Muscle layer of duodenum (tissue), 2 donors: ENCODE data around the gene HAUS5.

Experiments used
- H3K27ac ChIP-seq: one replicate; pipeline ENCODE4 v1.7.0; 2013; ENCODE audit warnings: mild to moderate bottlenecking, low read length
- H3K27me3 ChIP-seq: one replicate; pipeline ENCODE4 v1.7.0; 2013; ENCODE audit warnings: low read depth, mild to moderate bottlenecking, control low read depth, low read length
- H3K36me3 ChIP-seq, 2 donors: one replicate each; pipeline ENCODE4 v1.7.0; 2013; ENCODE audit warnings: low read length in 2 of 2, control low read depth in 1 of 2, mild to moderate bottlenecking in 1 of 2; ENCODE audit not compliant: insufficient read depth in 2 of 2, control insufficient read depth in 1 of 2
- H3K4me1 ChIP-seq, 2 donors: one replicate each; pipeline ENCODE4 v1.7.0; 2013; ENCODE audit warnings: low read length in 2 of 2, mild to moderate bottlenecking in 2 of 2, control low read depth in 1 of 2, moderate library complexity in 1 of 2; ENCODE audit not compliant: insufficient read depth in 2 of 2, control insufficient read depth in 1 of 2
- H3K4me3 ChIP-seq, 2 donors: one replicate each; pipeline ENCODE4 v1.7.0; 2013; ENCODE audit warnings: low read length in 2 of 2, low read depth in 1 of 2, mild to moderate bottlenecking in 1 of 2
- H3K9me3 ChIP-seq, 2 donors: one replicate each; pipeline ENCODE4 v1.7.0; 2013; ENCODE audit warnings: low read length in 2 of 2, control low read depth in 1 of 2, mild to moderate bottlenecking in 1 of 2; ENCODE audit not compliant: control insufficient read depth in 1 of 2
- donor health status: healthy.

Gene HAUS5

GRCh38 chr19:35612559-35613321, at the start of gene HAUS5:
HAUS5 (plus strand) TSS chr19:35612735; CDS start chr19:35612795, 60 bp downstream.
- peaks cover 0 to 15% of the 10 kb centered on the region in 2 donors for H3K4me1 ChIP-seq
- H3K27ac ChIP-seq = no peak within 1 kb of the TSS
- peak within 1 kb of the TSS; percentile 88 to 89 for H3K4me3 ChIP-seq
- H3K36me3 ChIP-seq = peaks cover 4 to 20% of the 10 kb centered on the region in 2 donors
- no peaks in the 10 kb centered on the region for H3K27me3 ChIP-seq
- H3K9me3 ChIP-seq = peaks cover 0 to 5% of the 10 kb centered on the region in 2 donors

GRCh38 chr19:35562776-35563175, 49.8 kb upstream of the HAUS5 start:
- no peaks in the 10 kb centered on the region for H3K9me3 ChIP-seq
- no peaks in the 10 kb centered on the region for H3K36me3 ChIP-seq
- no peak overlapping the region for H3K4me3 ChIP-seq
- H3K4me1 ChIP-seq = peaks cover 0 to 7% of the 10 kb centered on the region in 2 donors
- no peak overlapping the region for H3K27ac ChIP-seq
- H3K27me3 ChIP-seq = peaks cover 13% of the 10 kb centered on the region

DNA sequence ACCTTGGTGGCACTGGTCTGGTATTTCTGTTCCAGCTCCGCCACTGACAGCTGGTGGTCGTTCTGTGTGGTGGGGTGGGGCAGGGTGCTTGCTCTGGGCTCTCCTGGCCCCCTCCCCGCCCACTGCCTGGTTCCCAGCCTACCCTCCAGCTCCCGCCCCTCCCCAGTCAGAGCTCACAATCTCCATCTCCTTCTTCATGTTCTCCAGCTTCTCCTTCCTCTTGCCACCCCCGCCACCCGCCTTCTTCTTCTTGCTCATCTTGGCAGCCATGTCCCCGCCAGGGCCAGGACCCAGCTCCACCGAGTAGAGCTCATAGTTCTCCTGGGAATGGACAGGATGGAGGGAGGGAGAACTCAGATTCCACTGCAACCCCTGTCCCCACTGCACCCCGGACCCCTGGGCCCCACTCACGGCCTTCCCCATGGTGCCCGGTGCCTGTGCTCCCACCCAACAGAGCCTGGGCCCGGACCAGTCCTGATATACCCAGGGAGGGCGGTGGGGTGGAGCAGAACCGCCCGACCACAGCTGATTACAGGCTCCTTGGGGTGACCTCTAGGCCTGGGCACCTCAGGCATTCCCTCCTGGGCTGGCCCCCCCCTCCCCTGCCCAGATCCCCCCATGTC, 49.2 kb upstream of the HAUS5 start, which contains the start of gene ATP4A:
Gene ATP4A, minus strand, starts transcription at position 452 of the 623 bp plus-strand sequence. Its CDS starts 29 bp downstream, at position 423.
- H3K36me3 ChIP-seq = no peaks in the 10 kb centered on the region
- no peak within 1 kb of the TSS for H3K27ac ChIP-seq
- no peaks in the 10 kb centered on the region for H3K9me3 ChIP-seq
- H3K4me3 ChIP-seq = no peak within 1 kb of the TSS
- H3K4me1 ChIP-seq = peaks cover 0 to 2% of the 10 kb centered on the region in 2 donors
- H3K27me3 ChIP-seq = peaks cover 12% of the 10 kb centered on the region

DNA sequence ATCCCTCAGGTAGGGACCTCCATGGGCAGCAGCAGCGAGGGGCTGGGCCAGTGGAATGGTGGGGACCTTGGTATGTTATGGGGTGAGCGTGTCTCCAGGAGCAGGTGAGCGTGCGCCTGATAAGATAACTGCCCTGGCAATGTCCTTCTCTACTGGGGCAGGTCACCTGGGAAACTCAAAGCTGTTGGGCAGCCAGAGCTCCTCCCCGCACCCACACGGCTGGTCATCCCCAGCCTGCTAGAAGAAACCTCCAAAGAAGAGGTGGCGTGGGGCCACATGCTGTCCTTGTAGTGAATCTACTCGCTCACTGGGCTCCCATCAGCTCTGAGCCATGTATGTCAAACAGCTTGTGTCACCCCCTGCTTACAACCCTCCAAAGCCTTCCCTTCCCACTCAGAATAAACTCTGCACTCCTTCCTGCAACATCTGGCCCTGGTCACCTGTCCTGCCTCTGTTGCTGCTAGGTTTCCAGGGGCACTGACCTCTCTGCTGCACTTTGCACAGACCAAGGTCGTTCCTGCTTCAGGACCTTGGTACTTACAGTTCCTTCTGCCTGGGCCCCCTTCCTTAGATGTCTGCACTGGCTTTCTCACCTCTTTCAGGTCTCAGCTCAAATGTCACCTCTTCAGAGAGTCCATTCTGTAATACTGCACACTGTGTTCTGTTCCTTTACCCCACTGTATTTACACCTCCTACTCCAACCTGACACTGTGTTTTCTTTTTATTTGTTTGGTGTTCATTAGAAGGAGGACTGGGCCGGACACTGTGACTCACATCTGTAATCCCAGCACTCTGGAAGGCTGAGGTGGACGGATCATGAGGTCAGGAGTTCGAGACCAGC, 47.3 kb upstream of the HAUS5 start:
- Histone ChIP-seq H3K4me3 (no peak overlapping the region), H3K27ac (no peak overlapping the region), H3K4me1 (no peaks in the 10 kb centered on the region), H3K9me3 (no peaks in the 10 kb centered on the region), H3K27me3 (no peaks in the 10 kb centered on the region), H3K36me3 (no peaks in the 10 kb centered on the region)

DNA sequence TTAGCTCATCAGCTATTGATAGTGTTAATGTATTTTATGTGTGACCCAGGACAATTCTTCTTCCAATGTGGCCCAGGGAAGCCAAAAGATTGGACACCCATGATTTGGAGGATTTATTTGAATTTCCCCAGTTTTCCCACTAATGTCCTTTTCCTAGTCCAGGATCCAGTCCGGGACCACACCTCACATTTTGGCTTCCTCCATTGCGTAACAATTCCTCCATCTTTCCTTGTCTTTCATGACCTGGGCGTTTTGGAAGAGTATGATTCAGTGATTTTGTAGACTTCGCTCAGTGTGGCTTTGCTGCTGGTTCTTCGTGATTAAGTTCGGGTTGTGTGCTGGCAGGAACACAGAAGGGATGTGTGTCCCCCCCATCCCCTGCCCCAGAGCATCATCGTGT, 45.8 kb upstream of the HAUS5 start:
- Histone ChIP-seq H3K27ac (no peak overlapping the region), H3K9me3 (no peaks in the 10 kb centered on the region), H3K36me3 (no peaks in the 10 kb centered on the region), H3K4me3 (no peak overlapping the region), H3K27me3 (no peaks in the 10 kb centered on the region), H3K4me1 (no peaks in the 10 kb centered on the region)

DNA sequence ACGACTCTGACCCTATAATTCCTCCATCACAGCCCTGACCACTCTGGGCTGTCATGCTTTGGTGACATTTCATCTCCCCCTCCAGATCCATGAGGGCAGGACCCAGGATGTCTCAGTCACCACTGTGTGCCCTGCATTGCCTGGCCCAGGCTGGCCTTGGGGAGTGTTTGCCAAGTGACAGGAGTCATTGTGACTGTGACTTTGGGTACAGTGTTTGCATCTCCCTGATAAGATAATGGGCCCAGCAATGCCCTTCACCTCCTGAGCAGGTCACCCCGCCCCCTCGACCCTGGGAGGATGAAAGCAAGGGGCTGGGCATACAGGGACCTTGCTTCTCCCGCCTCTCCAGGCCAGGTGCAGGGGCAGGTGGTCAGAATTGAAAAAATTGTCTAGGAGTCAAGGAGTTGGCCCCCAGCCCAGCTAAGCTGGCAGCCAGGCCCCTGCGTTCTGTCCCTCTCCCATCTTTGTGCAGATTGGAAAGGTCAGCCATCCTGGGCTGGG, 43.2 kb upstream of the HAUS5 start:
- H3K36me3 ChIP-seq = no peaks in the 10 kb centered on the region
- no peak overlapping the region for H3K4me3 ChIP-seq
- H3K9me3 ChIP-seq = no peaks in the 10 kb centered on the region
- no peak overlapping the region for H3K27ac ChIP-seq
- no peaks in the 10 kb centered on the region for H3K4me1 ChIP-seq
- no peaks in the 10 kb centered on the region for H3K27me3 ChIP-seq

DNA sequence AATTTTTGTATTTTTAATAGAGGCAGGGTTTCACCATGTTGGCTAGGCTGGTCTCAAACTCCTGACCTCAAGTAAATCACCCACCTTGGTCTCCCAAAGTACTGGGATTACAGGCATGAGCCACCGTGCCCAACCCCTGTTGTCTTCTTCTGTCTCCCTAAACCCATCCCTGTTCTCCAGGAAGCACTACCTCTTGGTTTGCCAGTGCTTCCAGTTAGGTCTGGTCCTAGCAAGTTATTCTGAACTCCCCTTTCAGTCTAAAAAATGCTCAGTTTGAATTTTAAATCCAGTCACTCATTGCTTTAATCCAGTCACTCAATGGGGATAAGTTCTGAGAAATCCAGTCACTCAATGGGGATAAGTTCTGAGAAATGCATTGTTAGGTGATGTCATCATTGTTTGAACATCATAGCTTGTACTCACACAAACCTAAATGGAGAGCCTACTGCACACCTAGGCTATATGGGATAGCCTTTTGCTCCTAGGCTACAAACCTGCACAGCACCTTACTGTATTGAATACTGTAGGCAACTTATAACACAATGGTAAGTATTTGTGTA, 41.0 kb upstream of the HAUS5 start:
- Histone ChIP-seq H3K27ac (no peak overlapping the region), H3K36me3 (no peaks in the 10 kb centered on the region), H3K4me1 (no peaks in the 10 kb centered on the region), H3K27me3 (no peaks in the 10 kb centered on the region), H3K9me3 (peaks cover 7 to 11% of the 10 kb centered on the region in 2 donors), H3K4me3 (no peak overlapping the region)

GRCh38 chr19:35577918-35578317, 34.6 kb upstream of the HAUS5 start:
- no peaks in the 10 kb centered on the region for H3K27me3 ChIP-seq
- H3K27ac ChIP-seq = no peak overlapping the region
- no peak overlapping the region for H3K4me3 ChIP-seq
- H3K9me3 ChIP-seq = peaks cover 10 to 17% of the 10 kb centered on the region in 2 donors
- H3K4me1 ChIP-seq = no peaks in the 10 kb centered on the region
- H3K36me3 ChIP-seq = no peaks in the 10 kb centered on the region

GRCh38 chr19:35578707-35579106, 33.8 kb upstream of the HAUS5 start:
- Histone ChIP-seq H3K36me3 (no peaks in the 10 kb centered on the region), H3K4me3 (no peak overlapping the region), H3K27ac (no peak overlapping the region), H3K9me3 (peaks cover 10 to 17% of the 10 kb centered on the region in 2 donors), H3K4me1 (no peaks in the 10 kb centered on the region), H3K27me3 (no peaks in the 10 kb centered on the region)

GRCh38 chr19:35582760-35583159, 29.8 kb upstream of the HAUS5 start:
- no peaks in the 10 kb centered on the region for H3K36me3 ChIP-seq
- no peaks in the 10 kb centered on the region for H3K27me3 ChIP-seq
- no peaks in the 10 kb centered on the region for H3K9me3 ChIP-seq
- H3K4me1 ChIP-seq = no peaks in the 10 kb centered on the region
- no peak overlapping the region for H3K27ac ChIP-seq
- no peak overlapping the region for H3K4me3 ChIP-seq

DNA sequence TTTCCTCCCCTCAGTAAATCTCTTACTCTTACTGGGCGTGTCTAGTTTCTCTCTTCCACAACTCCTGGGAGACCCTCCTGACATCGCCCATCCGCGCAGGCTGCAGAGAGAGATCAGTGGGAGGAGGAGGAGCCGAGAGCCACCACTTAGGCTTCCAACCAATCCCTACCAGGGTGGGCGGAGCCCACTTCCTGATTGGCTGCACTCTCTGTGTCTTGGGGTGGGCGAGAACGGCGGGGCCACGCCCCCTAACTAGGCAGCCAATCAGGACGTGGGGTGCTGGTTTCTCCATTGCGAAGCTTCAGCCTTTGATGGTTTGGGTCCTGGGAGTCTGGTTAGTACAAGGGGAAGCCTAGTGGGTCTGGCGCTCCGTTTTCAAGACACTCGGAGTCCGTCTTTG, 26.7 kb upstream of the HAUS5 start, which contains the start of gene PMIS2:
Gene PMIS2, plus strand, starts transcription at position 326 of the 400 bp plus-strand sequence. CDS start 87 bp downstream, outside the sequence.
- H3K27ac ChIP-seq = no peak within 1 kb of the TSS
- H3K4me3 ChIP-seq = no peak within 1 kb of the TSS
- no peaks in the 10 kb centered on the region for H3K36me3 ChIP-seq
- H3K9me3 ChIP-seq = no peaks in the 10 kb centered on the region
- no peaks in the 10 kb centered on the region for H3K4me1 ChIP-seq
- H3K27me3 ChIP-seq = no peaks in the 10 kb centered on the region
